NCI-H226 (cell line): ENCODE data around the gene IRF7.
A peak's percentile ranks its signal among the peaks of the same experiment; 100 is the strongest.

Experiments used
- DNase-seq: peaks from one replicate; pipeline ENCODE4 v3.0.0-alpha.2; 2015

The IRF7 gene

GRCh38 chr11:607971-608659 lies 7.6 kb downstream of the IRF7 start:
- DNase-seq: no peak

GRCh38 chr11:607020-607780 lies 8.6 kb downstream of the IRF7 start:
- DNase-seq: no peak

- DNase-seq: peak; percentile 99
These were observed 9.5 kb downstream of the IRF7 start for GRCh38 chr11:606245-606644.

GRCh38 chr11:605286-606129 lies 10.2 kb downstream of the IRF7 start:
- DNase-seq: no peak

- no peak for DNase-seq
These were observed 12.6 kb downstream of the IRF7 start for GRCh38 chr11:603154-603553.

GRCh38 chr11:601573-602245 lies 14.0 kb downstream of the IRF7 start:
- no peak for DNase-seq

GRCh38 chr11:598005-598680 lies 17.6 kb downstream of the IRF7 start:
- no peak for DNase-seq

- DNase-seq: no peak
These were observed 18.5 kb downstream of the IRF7 start for GRCh38 chr11:597166-597725.

GRCh38 chr11:596374-596773 lies 19.4 kb downstream of the IRF7 start:
- DNase-seq: no peak

- no peak for DNase-seq
These were observed 20.4 kb downstream of the IRF7 start for GRCh38 chr11:595400-595799.

- DNase-seq: no peak
These were observed 22.4 kb downstream of the IRF7 start for GRCh38 chr11:593347-593746.

GRCh38 chr11:592918-593317 lies 22.8 kb downstream of the IRF7 start:
- no peak for DNase-seq

- DNase-seq: no peak
These were observed 23.2 kb downstream of the IRF7 start for GRCh38 chr11:592501-592900.

GRCh38 chr11:590997-591396 lies 24.8 kb downstream of the IRF7 start:
- no peak for DNase-seq

- DNase-seq: no peak
These were observed 26.0 kb downstream of the IRF7 start for GRCh38 chr11:589798-590197.

- no peak for DNase-seq
These were observed 27.8 kb downstream of the IRF7 start for GRCh38 chr11:587978-588380.

- DNase-seq: no peak
These were observed 28.2 kb downstream of the IRF7 start for GRCh38 chr11:587546-587945.

- no peak for DNase-seq
These were observed 29.1 kb downstream of the IRF7 start for GRCh38 chr11:586376-587316.

GRCh38 chr11:584287-584686 lies 31.5 kb downstream of the IRF7 start:
- no peak for DNase-seq

GRCh38 chr11:581752-582151 lies 34.0 kb downstream of the IRF7 start:
- no peak for DNase-seq

GRCh38 chr11:581342-581741 lies 34.4 kb downstream of the IRF7 start:
- DNase-seq: no peak
